Measurements from ENCODE around the gene POLK. TPM values are rescaled to one million over a fixed set of nuclear protein-coding genes. Genes with fewer than 3 reads are reported as not detected.

The POLK gene
- total and polyA plus RNA-seq, 2 donors from 2014 or later = 6.6 to 38.5 TPM

DNA sequence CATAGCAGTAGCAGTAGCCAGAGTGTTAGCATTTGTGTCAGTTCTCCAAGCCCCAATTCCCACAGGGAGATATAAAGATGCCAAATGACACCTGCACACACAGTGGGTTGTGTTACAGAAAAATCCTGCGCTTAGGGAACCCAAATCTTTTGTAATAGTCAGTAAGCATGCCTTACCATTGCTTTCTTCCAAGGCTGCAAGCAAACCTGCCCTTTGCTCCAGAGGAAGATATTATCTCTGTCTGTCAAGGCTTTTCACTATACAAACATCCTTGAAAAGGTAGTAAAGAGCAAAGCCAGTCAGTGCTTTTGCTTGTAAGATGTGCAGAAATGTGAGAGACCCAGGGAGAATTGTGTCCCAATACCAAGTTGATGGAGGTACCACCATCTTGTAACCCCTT is 102.5 kb downstream of the POLK start:
- intact Hi-C loops (cut with DNase I) = no loop called here

DNA sequence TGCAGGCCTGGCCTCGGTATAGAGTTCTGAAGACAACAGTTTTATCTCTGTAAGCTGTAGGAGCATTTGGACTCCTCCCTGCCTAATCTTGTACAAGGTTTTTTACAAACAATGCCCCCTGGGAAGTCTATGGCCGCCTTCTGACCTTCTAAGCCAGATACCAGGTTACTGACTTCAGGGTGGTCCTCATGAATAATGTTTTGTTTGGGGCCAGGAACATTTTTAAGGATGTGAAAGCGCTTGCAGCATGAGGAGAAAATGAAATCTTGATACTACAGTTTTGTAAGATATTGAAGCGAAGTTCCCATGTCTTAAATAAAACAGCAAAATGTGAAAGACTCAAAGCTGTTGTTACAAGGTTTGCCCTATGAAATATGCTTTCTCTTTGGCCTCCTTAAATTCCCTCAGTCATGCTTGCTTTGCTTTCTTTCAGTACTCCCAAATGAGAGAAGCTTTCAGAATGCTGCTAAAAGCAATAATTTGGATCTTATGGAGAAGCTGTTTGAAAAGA is 104.7 kb downstream of the POLK start:
- Histone ChIP-seq H3K4me3 (ENCODE audit: low read length in 3 of 3) (no peak overlapping the region), H3K36me3 (ENCODE audit: control insufficient read depth in 2 of 3, insufficient read depth in 3 of 3, low read length in 3 of 3) (no peaks in the 10 kb centered on the region), H3K27me3 (ENCODE audit: control insufficient read depth, insufficient read depth, low read length) (no peaks in the 10 kb centered on the region), H3K9me3 (ENCODE audit: control insufficient read depth in 2 of 3, insufficient read depth in 1 of 3, low read length in 3 of 3) (no peaks in the 10 kb centered on the region), H3K9ac (ENCODE audit: low read length in 3 of 3) (no peak overlapping the region), H3K27ac (ENCODE audit: low read depth in 2 of 2, low read length in 2 of 2) (no peak overlapping the region), H3K4me1 (ENCODE audit: control insufficient read depth in 2 of 3, insufficient read depth in 2 of 3, low read depth in 1 of 3, low read length in 3 of 3) (peaks cover 0 to 2% (median 0%) of the 10 kb centered on the region in 3 donors)
- TF ChIP-seq, protein P1, sequence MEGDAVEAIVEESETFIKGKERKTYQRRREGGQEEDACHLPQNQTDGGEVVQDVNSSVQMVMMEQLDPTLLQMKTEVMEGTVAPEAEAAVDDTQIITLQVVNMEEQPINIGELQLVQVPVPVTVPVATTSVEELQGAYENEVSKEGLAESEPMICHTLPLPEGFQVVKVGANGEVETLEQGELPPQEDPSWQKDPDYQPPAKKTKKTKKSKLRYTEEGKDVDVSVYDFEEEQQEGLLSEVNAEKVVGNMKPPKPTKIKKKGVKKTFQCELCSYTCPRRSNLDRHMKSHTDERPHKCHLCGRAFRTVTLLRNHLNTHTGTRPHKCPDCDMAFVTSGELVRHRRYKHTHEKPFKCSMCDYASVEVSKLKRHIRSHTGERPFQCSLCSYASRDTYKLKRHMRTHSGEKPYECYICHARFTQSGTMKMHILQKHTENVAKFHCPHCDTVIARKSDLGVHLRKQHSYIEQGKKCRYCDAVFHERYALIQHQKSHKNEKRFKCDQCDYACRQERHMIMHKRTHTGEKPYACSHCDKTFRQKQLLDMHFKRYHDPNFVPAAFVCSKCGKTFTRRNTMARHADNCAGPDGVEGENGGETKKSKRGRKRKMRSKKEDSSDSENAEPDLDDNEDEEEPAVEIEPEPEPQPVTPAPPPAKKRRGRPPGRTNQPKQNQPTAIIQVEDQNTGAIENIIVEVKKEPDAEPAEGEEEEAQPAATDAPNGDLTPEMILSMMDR (IDR thresholded peaks at IDR 0.05; ENCODE audit: borderline replicate concordance, extremely low read depth, insufficient read depth) = no peak
- FAIRE-seq (no peak), DNase-seq (peak in 2 of 5 donors; percentile 22 to 85)
- intact Hi-C loops (cut with DNase I) = no loop called here

More for the DNA sequence above, 102.5 kb downstream of the POLK start:
- no peak overlapping the region for H3K9ac ChIP-seq (ENCODE audit: low read length in 3 of 3)
- no peak overlapping the region for H3K4me3 ChIP-seq (ENCODE audit: low read length in 3 of 3)
- H3K27ac ChIP-seq (ENCODE audit: low read depth in 2 of 2, low read length in 2 of 2) = no peak overlapping the region
- H3K27me3 ChIP-seq (ENCODE audit: control insufficient read depth, insufficient read depth, low read length) = no peaks in the 10 kb centered on the region
- TF ChIP-seq, protein P1 (IDR thresholded peaks at IDR 0.05; ENCODE audit: borderline replicate concordance, extremely low read depth, insufficient read depth) = no peak
- DNase-seq (no peak), FAIRE-seq (no peak)
- H3K9me3 ChIP-seq (ENCODE audit: control insufficient read depth in 2 of 3, insufficient read depth in 1 of 3, low read length in 3 of 3) = no peaks in the 10 kb centered on the region
- H3K4me1 ChIP-seq (ENCODE audit: control insufficient read depth in 2 of 3, insufficient read depth in 2 of 3, low read depth in 1 of 3, low read length in 3 of 3) = peaks cover 0 to 2% (median 0%) of the 10 kb centered on the region in 3 donors
- H3K36me3 ChIP-seq (ENCODE audit: control insufficient read depth in 2 of 3, insufficient read depth in 3 of 3, low read length in 3 of 3) = no peaks in the 10 kb centered on the region

DNA sequence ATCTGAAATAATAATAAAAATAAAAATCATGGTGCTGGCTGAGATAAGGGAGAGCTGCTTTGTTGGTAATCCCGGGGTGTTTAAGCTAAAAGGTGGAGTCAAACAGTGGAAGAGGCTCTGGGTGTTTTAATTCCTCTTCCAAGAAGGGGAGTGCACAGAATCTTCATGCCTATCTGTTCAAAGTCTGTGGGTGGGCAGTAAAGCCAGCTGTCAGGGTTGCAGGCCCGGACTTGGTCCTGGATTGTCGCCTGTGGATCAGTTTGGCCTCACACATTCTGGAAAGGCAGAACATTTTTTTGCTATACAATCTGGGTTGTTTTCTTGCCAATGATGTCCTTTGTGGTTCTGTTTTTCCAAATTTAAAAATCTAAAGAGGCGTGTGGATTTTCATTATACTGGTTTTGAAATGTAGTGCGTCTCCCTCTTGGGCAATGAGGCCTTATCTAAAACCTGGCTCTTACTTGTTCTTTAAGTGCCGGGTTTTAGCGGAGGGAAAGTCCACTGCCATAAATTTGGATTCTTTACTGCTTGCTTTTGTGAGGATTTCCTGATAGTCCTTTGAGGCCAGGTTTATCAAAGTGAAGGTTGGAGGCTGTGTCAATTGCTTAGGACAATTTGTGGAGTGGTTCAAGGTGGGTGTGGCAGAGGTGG is 105.4 kb downstream of the POLK start:
- peaks cover 0 to 2% (median 0%) of the 10 kb centered on the region in 3 donors for H3K4me1 ChIP-seq (ENCODE audit: control insufficient read depth in 2 of 3, insufficient read depth in 2 of 3, low read depth in 1 of 3, low read length in 3 of 3)
- no peak overlapping the region for H3K4me3 ChIP-seq (ENCODE audit: low read length in 3 of 3)
- no peaks in the 10 kb centered on the region for H3K36me3 ChIP-seq (ENCODE audit: control insufficient read depth in 2 of 3, insufficient read depth in 3 of 3, low read length in 3 of 3)
- no peak overlapping the region for H3K9ac ChIP-seq (ENCODE audit: low read length in 3 of 3)
- DNase-seq (peak in 2 of 5 donors; percentile 51 to 63), FAIRE-seq (no peak)
- no peak overlapping the region for H3K27ac ChIP-seq (ENCODE audit: low read depth in 2 of 2, low read length in 2 of 2)
- no peaks in the 10 kb centered on the region for H3K27me3 ChIP-seq (ENCODE audit: control insufficient read depth, insufficient read depth, low read length)
- H3K9me3 ChIP-seq (ENCODE audit: control insufficient read depth in 2 of 3, insufficient read depth in 1 of 3, low read length in 3 of 3) = no peaks in the 10 kb centered on the region
- TF ChIP-seq, protein P1 (IDR thresholded peaks at IDR 0.05; ENCODE audit: borderline replicate concordance, extremely low read depth, insufficient read depth) = no peak
- intact Hi-C loops (cut with DNase I) = no loop called here
